SU-DHL-6 (cell line): ENCODE results near the gene SH3BGRL3.
A peak's percentile ranks its signal among the peaks of the same experiment; 100 is the strongest.

Experiments used
- H2AFZ ChIP-seq: fragments of 200-600 bp; sonication (generic); 2 replicates; pipeline ENCODE4 v1.6.1; 2014; ENCODE audit warnings: low read depth, mild to moderate bottlenecking, moderate library complexity, mixed read lengths, antibody characterized with exemption, low read length; ENCODE audit not compliant: severe bottlenecking
- H3F3A ChIP-seq: fragments of 200-600 bp; shearing (Covaris generic); 2 replicates; pipeline ENCODE4 v1.6.0; 2016; ENCODE audit warnings: antibody characterized with exemption, mild to moderate bottlenecking; ENCODE audit not compliant: insufficient read depth
- H3K27ac ChIP-seq: fragments of 200-600 bp; sonication (generic); 2 replicates; pipeline ENCODE4 v1.5.1; 2016; ENCODE audit warnings: low read depth, mild to moderate bottlenecking, low read length, moderate library complexity, mixed read lengths
- H3K27me3 ChIP-seq: fragments of 200-600 bp; sonication (generic), shearing (Covaris generic); 2 replicates; pipeline ENCODE4 v1.6.0; 2014; ENCODE audit warnings: mild to moderate bottlenecking, low read length
- H3K36me3 ChIP-seq: fragments of 200-600 bp; sonication (generic); 2 replicates; pipeline ENCODE4 v1.6.1; 2014; ENCODE audit warnings: mild to moderate bottlenecking, low read length, mixed read lengths
- H3K4me2 ChIP-seq: fragments of 300-600, 200-600 bp; shearing (Covaris generic), sonication (generic); 2 replicates; pipeline ENCODE4 v1.6.0; 2014; ENCODE audit warnings: low read length, low read depth, mild to moderate bottlenecking; ENCODE audit not compliant: poor library complexity, severe bottlenecking
- H3K4me3 ChIP-seq: fragments of 200-600 bp; sonication (generic); 2 replicates; pipeline ENCODE4 v1.5.1; 2014; ENCODE audit warnings: antibody characterized with exemption, low read length, mild to moderate bottlenecking, mixed read lengths; ENCODE audit not compliant: insufficient read depth, poor library complexity, severe bottlenecking
- H3K79me2 ChIP-seq: fragments of 200-600 bp; sonication (generic); 2 replicates; pipeline ENCODE4 v1.6.1; 2014; ENCODE audit warnings: mild to moderate bottlenecking, low read length, moderate library complexity; ENCODE audit not compliant: insufficient read depth
- H3K9ac ChIP-seq: fragments of 200-600 bp; sonication (generic); 2 replicates; pipeline ENCODE4 v1.7.0; 2014; ENCODE audit warnings: mild to moderate bottlenecking, low read length
- H3K9me2 ChIP-seq: fragments of 200-600 bp; sonication (generic); replicated peaks from 2 replicates; pipeline ENCODE4 v1.6.1; 2014; ENCODE audit warnings: low read length; ENCODE audit not compliant: insufficient read depth
- H3K9me3 ChIP-seq: fragments of 200-600 bp; sonication (generic); 2 replicates; pipeline ENCODE4 v1.6.1; 2014; ENCODE audit warnings: low read length, mixed read lengths; ENCODE audit not compliant: insufficient read depth
- H4K20me1 ChIP-seq: fragments of 200-600 bp; sonication (generic); 2 replicates; pipeline ENCODE4 v1.6.1; 2014; ENCODE audit warnings: low read depth, mild to moderate bottlenecking, antibody characterized with exemption, low read length, moderate library complexity, mixed read lengths
- EZH2phosphoT487 ChIP-seq: fragments of 200-600 bp; sonication (generic), shearing (Covaris generic); conservative IDR thresholded peaks from 2 replicates; pipeline ENCODE4 v1.6.1; 2018; ENCODE audit warnings: mild to moderate bottlenecking, antibody characterized with exemption, low read length, moderate library complexity, mixed read lengths
- TF ChIP-seq, protein P1 (sequence below): fragments of 200-600 bp; sonication (generic); IDR thresholded peaks from one replicate; pipeline ENCODE4 v1.5.1; 2017; ENCODE audit warnings: antibody characterized with exemption, mild to moderate bottlenecking, low read length, moderate library complexity; ENCODE audit not compliant: insufficient read depth, poor library complexity, severe bottlenecking

SH3BGRL3 gene

DNA sequence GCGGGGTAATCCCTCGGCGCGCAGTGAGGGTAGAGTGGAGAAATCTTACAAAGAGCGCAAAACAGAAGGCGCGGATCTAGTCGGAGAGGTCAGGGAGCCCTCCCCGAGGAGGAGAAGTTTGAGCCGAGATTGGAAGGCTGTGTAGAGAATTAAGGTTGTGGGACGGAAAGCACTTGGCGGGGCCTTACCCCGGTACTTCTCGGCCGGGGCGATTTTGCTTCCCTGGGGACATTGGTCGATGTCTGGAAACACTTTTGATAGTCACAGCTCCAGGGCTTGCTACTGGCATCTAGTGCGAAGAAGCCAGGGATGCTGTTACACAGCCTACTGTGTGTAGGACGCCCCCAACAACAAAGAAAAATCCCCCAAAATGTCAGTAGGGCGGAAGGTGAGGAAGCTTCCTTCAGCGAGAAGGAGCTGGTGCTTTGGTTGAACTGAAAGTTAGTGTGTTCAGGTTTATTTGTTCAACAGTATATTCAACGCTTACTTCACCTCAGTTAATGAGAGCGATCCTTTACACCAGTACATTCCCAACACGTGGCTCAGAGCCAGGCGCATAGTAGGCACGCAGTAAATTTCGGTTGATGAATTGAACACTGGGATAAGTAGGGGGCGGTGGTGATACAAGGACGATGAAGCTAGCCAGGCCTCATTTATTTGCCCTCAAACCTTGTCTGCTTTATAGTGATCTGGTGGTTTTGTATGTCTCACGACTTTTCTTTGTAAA, 45.1 kb upstream of the SH3BGRL3 start:
- Histone ChIP-seq H3K27ac (peak overlapping the region; percentile 73), H2AFZ (peak overlapping the region; percentile 87), H3K9me2 (no peaks in the 10 kb centered on the region), H3K4me3 (peak overlapping the region; percentile 99), H3K4me2 (peak overlapping the region; percentile 61), H3K27me3 (no peaks in the 10 kb centered on the region), H3K9me3 (no peaks in the 10 kb centered on the region), H4K20me1 (peaks cover 8% of the 10 kb centered on the region; the same call in 1 of the 2 replicates), H3K79me2 (peaks cover 57% of the 10 kb centered on the region), H3K9ac (peak overlapping the region; percentile 98), H3K36me3 (0 out of 2 replicates have a peak, but pooled peaks cover 2% of the 10 kb centered on the region), H3F3A (no peaks in the 10 kb centered on the region; the same call in 1 of the 2 replicates)
- TF ChIP-seq, protein P1, sequence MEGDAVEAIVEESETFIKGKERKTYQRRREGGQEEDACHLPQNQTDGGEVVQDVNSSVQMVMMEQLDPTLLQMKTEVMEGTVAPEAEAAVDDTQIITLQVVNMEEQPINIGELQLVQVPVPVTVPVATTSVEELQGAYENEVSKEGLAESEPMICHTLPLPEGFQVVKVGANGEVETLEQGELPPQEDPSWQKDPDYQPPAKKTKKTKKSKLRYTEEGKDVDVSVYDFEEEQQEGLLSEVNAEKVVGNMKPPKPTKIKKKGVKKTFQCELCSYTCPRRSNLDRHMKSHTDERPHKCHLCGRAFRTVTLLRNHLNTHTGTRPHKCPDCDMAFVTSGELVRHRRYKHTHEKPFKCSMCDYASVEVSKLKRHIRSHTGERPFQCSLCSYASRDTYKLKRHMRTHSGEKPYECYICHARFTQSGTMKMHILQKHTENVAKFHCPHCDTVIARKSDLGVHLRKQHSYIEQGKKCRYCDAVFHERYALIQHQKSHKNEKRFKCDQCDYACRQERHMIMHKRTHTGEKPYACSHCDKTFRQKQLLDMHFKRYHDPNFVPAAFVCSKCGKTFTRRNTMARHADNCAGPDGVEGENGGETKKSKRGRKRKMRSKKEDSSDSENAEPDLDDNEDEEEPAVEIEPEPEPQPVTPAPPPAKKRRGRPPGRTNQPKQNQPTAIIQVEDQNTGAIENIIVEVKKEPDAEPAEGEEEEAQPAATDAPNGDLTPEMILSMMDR = no peak
- no peak for TF ChIP-seq EZH2phosphoT487

DNA sequence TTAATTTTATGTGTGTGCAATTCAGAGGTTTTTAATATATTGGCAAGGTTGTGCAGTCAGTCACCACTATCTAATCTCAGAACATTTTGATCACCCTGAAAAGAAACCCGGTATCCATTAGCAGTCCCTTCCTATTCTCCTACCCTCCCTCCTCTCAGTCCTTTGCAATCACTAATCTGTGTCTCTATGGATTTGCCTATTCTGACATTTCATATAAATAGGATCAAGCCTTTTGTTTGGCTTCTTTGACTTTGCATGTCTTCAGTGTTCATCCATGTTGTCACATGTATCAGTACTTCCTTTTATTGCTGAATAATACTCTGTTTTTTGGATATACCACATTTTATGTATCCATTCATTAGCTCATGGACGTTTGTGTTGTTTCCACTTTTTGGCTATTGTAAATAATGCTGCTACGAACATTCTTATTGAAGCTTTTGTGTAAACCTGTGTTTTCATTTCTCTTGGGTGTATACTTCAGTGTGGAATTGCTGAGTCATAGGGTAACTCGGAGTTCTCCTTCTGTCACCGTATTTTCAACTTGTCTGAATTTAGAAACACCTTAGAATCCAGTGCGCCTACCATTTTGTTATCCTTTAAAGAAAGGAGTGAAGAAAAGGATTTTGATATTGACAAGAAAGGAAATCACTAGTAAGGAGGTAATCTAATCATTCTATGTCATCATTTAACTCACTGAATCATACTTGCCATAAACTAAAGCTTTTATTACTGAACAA, 42.5 kb upstream of the SH3BGRL3 start:
- no peaks in the 10 kb centered on the region for H3K9me3 ChIP-seq
- H3K27me3 ChIP-seq = no peaks in the 10 kb centered on the region
- peaks cover 78% of the 10 kb centered on the region for H3K79me2 ChIP-seq
- H3K4me2 ChIP-seq = peak overlapping the region; percentile 61
- TF ChIP-seq, protein P1 = no peak
- no peak for TF ChIP-seq EZH2phosphoT487
- H3K9ac ChIP-seq = no peak overlapping the region
- no peaks in the 10 kb centered on the region; the same call in 1 of the 2 replicates for H3F3A ChIP-seq
- no peaks in the 10 kb centered on the region for H3K9me2 ChIP-seq
- no peak overlapping the region for H2AFZ ChIP-seq
- H3K27ac ChIP-seq = no peak overlapping the region
- H3K36me3 ChIP-seq = 0 out of 2 replicates have a peak, but pooled peaks cover 2% of the 10 kb centered on the region
- peaks cover 8% of the 10 kb centered on the region; the same call in 1 of the 2 replicates for H4K20me1 ChIP-seq
- H3K4me3 ChIP-seq = no peak overlapping the region

DNA sequence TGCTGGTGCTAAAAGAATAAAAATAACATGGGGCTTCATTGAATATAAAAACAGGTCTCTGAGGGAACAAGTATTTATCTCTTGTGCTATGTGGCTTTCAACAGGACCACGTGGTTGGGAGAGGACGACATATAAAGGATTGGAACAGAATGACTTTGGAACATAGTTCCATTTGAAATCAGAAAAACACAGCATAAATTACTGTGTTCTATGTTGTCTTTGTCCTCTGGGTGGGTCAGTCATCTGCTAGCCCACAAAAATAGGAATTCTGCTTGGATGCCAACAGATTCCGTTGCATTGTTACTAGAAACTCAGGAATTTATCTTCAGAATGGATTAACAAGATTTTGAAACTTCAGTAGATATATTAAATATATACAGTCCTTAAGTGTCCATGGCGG, 40.0 kb upstream of the SH3BGRL3 start:
- no peak overlapping the region for H3K4me2 ChIP-seq
- peaks cover 18% of the 10 kb centered on the region; the same call in 1 of the 2 replicates for H4K20me1 ChIP-seq
- no peaks in the 10 kb centered on the region for H3K27me3 ChIP-seq

More for the DNA sequence above, 40.0 kb upstream of the SH3BGRL3 start:
- Histone ChIP-seq H3K36me3 (peaks cover 22% of the 10 kb centered on the region; the same call in 1 of the 2 replicates), H3K79me2 (peaks cover 93% of the 10 kb centered on the region), H3K9ac (no peak overlapping the region), H3K4me3 (no peak overlapping the region), H3F3A (no peaks in the 10 kb centered on the region; the same call in 1 of the 2 replicates), H3K27ac (no peak overlapping the region), H3K9me2 (no peaks in the 10 kb centered on the region), H3K9me3 (no peaks in the 10 kb centered on the region), H2AFZ (no peak overlapping the region)
- no peak for TF ChIP-seq EZH2phosphoT487
- TF ChIP-seq, protein P1 = no peak
